ES-I3 (cell line): ENCODE results near the gene SMTNL2.
"Not testable (repeated sequence)": the region's sequence is repeated elsewhere in the genome, so short reads cannot be mapped to it uniquely, and the experiment has no call there.

Experiments used
- H3K36me3 ChIP-seq: 2 replicates; pipeline ENCODE4 v1.6.1; 2013; ENCODE audit warnings: mild to moderate bottlenecking, low read length, control low read depth, moderate library complexity; ENCODE audit not compliant: insufficient read depth
- H3K4me1 ChIP-seq: 2 replicates; pipeline ENCODE4 v1.6.1; 2013; ENCODE audit warnings: mild to moderate bottlenecking, control low read depth, low read length; ENCODE audit not compliant: insufficient read depth
- H3K9ac ChIP-seq: 2 replicates; pipeline ENCODE4 v1.6.1; 2013; ENCODE audit warnings: low read depth, mild to moderate bottlenecking, low read length, moderate library complexity
- H3K9me3 ChIP-seq: 2 replicates; pipeline ENCODE4 v1.6.1; 2013; ENCODE audit warnings: mild to moderate bottlenecking, low read length, moderate library complexity; ENCODE audit not compliant: control insufficient read depth, insufficient read depth

Gene SMTNL2

GRCh38 chr17:4604111-4604644 lies 19.8 kb downstream of the SMTNL2 start:
- Histone ChIP-seq H3K4me1 (peaks cover 20% of the 10 kb centered on the region), H3K9me3 (no peaks in the 10 kb centered on the region), H3K9ac (no peak overlapping the region), H3K36me3 (no peaks in the 10 kb centered on the region)

GRCh38 chr17:4604736-4605135 lies 20.4 kb downstream of the SMTNL2 start:
- not testable (repeated sequence) for H3K9me3 ChIP-seq, H3K9ac ChIP-seq, H3K36me3 ChIP-seq
- peaks cover 15% of the 10 kb centered on the region for H3K4me1 ChIP-seq

GRCh38 chr17:4605826-4606225 lies 21.5 kb downstream of the SMTNL2 start:
- H3K9me3 ChIP-seq = no peaks in the 10 kb centered on the region
- peaks cover 9% of the 10 kb centered on the region; the same call in 1 of the 2 replicates for H3K4me1 ChIP-seq
- H3K9ac ChIP-seq = no peak overlapping the region

GRCh38 chr17:4607261-4607741 lies 23.0 kb downstream of the SMTNL2 start:
- Histone ChIP-seq H3K36me3 (no peaks in the 10 kb centered on the region), H3K4me1 (peaks cover 9% of the 10 kb centered on the region; the same call in 1 of the 2 replicates), H3K9me3 (no peaks in the 10 kb centered on the region), H3K9ac (no peak overlapping the region)

More at GRCh38 chr17:4605826-4606225, 21.5 kb downstream of the SMTNL2 start:
- no peaks in the 10 kb centered on the region for H3K36me3 ChIP-seq

- no peaks in the 10 kb centered on the region for H3K36me3 ChIP-seq
- no peak overlapping the region for H3K9ac ChIP-seq
- H3K9me3 ChIP-seq = no peaks in the 10 kb centered on the region
- H3K4me1 ChIP-seq = peaks cover 9% of the 10 kb centered on the region; the same call in 1 of the 2 replicates
These were observed 23.5 kb downstream of the SMTNL2 start for GRCh38 chr17:4607773-4608187.

- Histone ChIP-seq H3K4me1 (peaks cover 9% of the 10 kb centered on the region; the same call in 1 of the 2 replicates), H3K9ac (no peak overlapping the region), H3K9me3 (no peaks in the 10 kb centered on the region), H3K36me3 (no peaks in the 10 kb centered on the region)
These were observed 25.4 kb downstream of the SMTNL2 start for GRCh38 chr17:4609761-4610160.

- H3K9ac ChIP-seq = no peak overlapping the region
- no peaks in the 10 kb centered on the region for H3K9me3 ChIP-seq
- H3K36me3 ChIP-seq = no peaks in the 10 kb centered on the region
- H3K4me1 ChIP-seq = peaks cover 9% of the 10 kb centered on the region; the same call in 1 of the 2 replicates
These were observed 25.8 kb downstream of the SMTNL2 start for GRCh38 chr17:4610162-4610561.

GRCh38 chr17:4610656-4611055 lies 26.3 kb downstream of the SMTNL2 start:
- no peaks in the 10 kb centered on the region for H3K36me3 ChIP-seq
- no peak overlapping the region for H3K9ac ChIP-seq
- H3K9me3 ChIP-seq = no peaks in the 10 kb centered on the region
- H3K4me1 ChIP-seq = peaks cover 9% of the 10 kb centered on the region; the same call in 1 of the 2 replicates

- H3K4me1 ChIP-seq = peaks cover 10% of the 10 kb centered on the region
- no peaks in the 10 kb centered on the region for H3K9me3 ChIP-seq
These were observed 32.1 kb downstream of the SMTNL2 start for GRCh38 chr17:4616476-4616875.

GRCh38 chr17:4617090-4617489 lies 32.8 kb downstream of the SMTNL2 start:
- H3K36me3 ChIP-seq = no peaks in the 10 kb centered on the region
- H3K4me1 ChIP-seq = peaks cover 10% of the 10 kb centered on the region

More at GRCh38 chr17:4616476-4616875, 32.1 kb downstream of the SMTNL2 start:
- no peaks in the 10 kb centered on the region for H3K36me3 ChIP-seq
- H3K9ac ChIP-seq = no peak overlapping the region

GRCh38 chr17:4617590-4618351 lies 33.4 kb downstream of the SMTNL2 start:
- no peaks in the 10 kb centered on the region for H3K36me3 ChIP-seq
- H3K4me1 ChIP-seq = peaks cover 10% of the 10 kb centered on the region
- H3K9me3 ChIP-seq = no peaks in the 10 kb centered on the region
- no peak overlapping the region for H3K9ac ChIP-seq

More at GRCh38 chr17:4617090-4617489, 32.8 kb downstream of the SMTNL2 start:
- Histone ChIP-seq H3K9me3 (no peaks in the 10 kb centered on the region), H3K9ac (no peak overlapping the region)

- no peaks in the 10 kb centered on the region for H3K36me3 ChIP-seq
- H3K9ac ChIP-seq = no peak overlapping the region
- peaks cover 10% of the 10 kb centered on the region for H3K4me1 ChIP-seq
- no peaks in the 10 kb centered on the region for H3K9me3 ChIP-seq
These were observed 36.3 kb downstream of the SMTNL2 start for GRCh38 chr17:4620531-4621101.

GRCh38 chr17:4622375-4622774 lies 38.0 kb downstream of the SMTNL2 start:
- Histone ChIP-seq H3K9ac (no peak overlapping the region), H3K9me3 (no peaks in the 10 kb centered on the region), H3K4me1 (peaks cover 9% of the 10 kb centered on the region), H3K36me3 (no peaks in the 10 kb centered on the region)

GRCh38 chr17:4623249-4623648 lies 38.9 kb downstream of the SMTNL2 start:
- Histone ChIP-seq H3K9ac (no peak overlapping the region), H3K36me3 (no peaks in the 10 kb centered on the region), H3K4me1 (peaks cover under 1% of the 10 kb centered on the region; the same call in 1 of the 2 replicates), H3K9me3 (no peaks in the 10 kb centered on the region)
